ENCODE measurements around the gene FZD8. TPM values are rescaled to one million over a fixed set of nuclear protein-coding genes. Genes with fewer than 3 reads are reported as not detected.
"Not testable (repeated sequence)": the region's sequence is repeated elsewhere in the genome, so short reads cannot be mapped to it uniquely, and the experiment has no call there.

The FZD8 gene
- 10 to 100 TPM; 12.4 to 21.5 (median 19.9) TPM for total RNA-seq

- Histone ChIP-seq H3K4me1 (peaks cover 24% of the 10 kb centered on the region in 2 donors), H3K9me3 (no peaks in the 10 kb centered on the region)
These were observed at the start of gene FZD8 for GRCh38 chr10:35642035-35642792. Gene FZD8 (minus strand): TSS chr10:35642296. CDS start chr10:35641429, 867 bp downstream.

GRCh38 chr10:35691522-35692236 is 49.6 kb upstream of the FZD8 start:
- DNase-seq = no peak
- H3K27ac ChIP-seq = no peak overlapping the region
- H3K9me3 ChIP-seq = no peaks in the 10 kb centered on the region
- 82 to 83% methylated on average over 12 of the region's 12 CpGs for WGBS, 2 donors
- no peak overlapping the region for H3K4me3 ChIP-seq (replicated peaks in 1 of 3)
- no peaks in the 10 kb centered on the region for H3K4me1 ChIP-seq
- TF ChIP-seq, protein P1, sequence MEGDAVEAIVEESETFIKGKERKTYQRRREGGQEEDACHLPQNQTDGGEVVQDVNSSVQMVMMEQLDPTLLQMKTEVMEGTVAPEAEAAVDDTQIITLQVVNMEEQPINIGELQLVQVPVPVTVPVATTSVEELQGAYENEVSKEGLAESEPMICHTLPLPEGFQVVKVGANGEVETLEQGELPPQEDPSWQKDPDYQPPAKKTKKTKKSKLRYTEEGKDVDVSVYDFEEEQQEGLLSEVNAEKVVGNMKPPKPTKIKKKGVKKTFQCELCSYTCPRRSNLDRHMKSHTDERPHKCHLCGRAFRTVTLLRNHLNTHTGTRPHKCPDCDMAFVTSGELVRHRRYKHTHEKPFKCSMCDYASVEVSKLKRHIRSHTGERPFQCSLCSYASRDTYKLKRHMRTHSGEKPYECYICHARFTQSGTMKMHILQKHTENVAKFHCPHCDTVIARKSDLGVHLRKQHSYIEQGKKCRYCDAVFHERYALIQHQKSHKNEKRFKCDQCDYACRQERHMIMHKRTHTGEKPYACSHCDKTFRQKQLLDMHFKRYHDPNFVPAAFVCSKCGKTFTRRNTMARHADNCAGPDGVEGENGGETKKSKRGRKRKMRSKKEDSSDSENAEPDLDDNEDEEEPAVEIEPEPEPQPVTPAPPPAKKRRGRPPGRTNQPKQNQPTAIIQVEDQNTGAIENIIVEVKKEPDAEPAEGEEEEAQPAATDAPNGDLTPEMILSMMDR (IDR thresholded peaks at IDR 0.05) = no peak
- TF ChIP-seq POLR2A (IDR thresholded peaks at IDR 0.05) = no peak
- no peaks in the 10 kb centered on the region for H3K36me3 ChIP-seq
- intact Hi-C loops (cut with DNase I) = no loop called here
- H3K27me3 ChIP-seq = no peaks in the 10 kb centered on the region

More at GRCh38 chr10:35642035-35642792, at the start of gene FZD8:
- 0 to 3% methylated on average over 1 to 7 of the region's 80 CpGs for WGBS, 2 donors
- no peaks in the 10 kb centered on the region for H3K27me3 ChIP-seq
- intact Hi-C loops (cut with DNase I) = no loop called here
- DNase-seq = peak; percentile 95 to 96
- H3K36me3 ChIP-seq = no peaks in the 10 kb centered on the region
- peak; percentile 76 to 99 for TF ChIP-seq POLR2A (IDR thresholded peaks at IDR 0.05)
- TF ChIP-seq, protein P1 (IDR thresholded peaks at IDR 0.05) = peak in 1 of 6 experiments; percentile 16
- H3K27ac ChIP-seq = peak within 1 kb of the TSS; percentile 82 to 96 (median 90)
- H3K4me3 ChIP-seq (replicated peaks in 1 of 3) = peak within 1 kb of the TSS; percentile 79 to 87 (median 84)

GRCh38 chr10:35690534-35690933 is 48.4 kb upstream of the FZD8 start:
- no peak for TF ChIP-seq POLR2A (IDR thresholded peaks at IDR 0.05)
- TF ChIP-seq, protein P1 (IDR thresholded peaks at IDR 0.05) = no peak
- no peak for DNase-seq
- Histone ChIP-seq H3K4me1 (no peaks in the 10 kb centered on the region), H3K27ac (no peak overlapping the region), H3K27me3 (no peaks in the 10 kb centered on the region), H3K9me3 (no peaks in the 10 kb centered on the region), H3K36me3 (no peaks in the 10 kb centered on the region), H3K4me3 (replicated peaks in 1 of 3) (no peak overlapping the region)
- 71 to 72% methylated on average over 5 of the region's 5 CpGs for WGBS, 2 donors
- intact Hi-C loops (cut with DNase I) = no loop called here

GRCh38 chr10:35685858-35686257 is 43.8 kb upstream of the FZD8 start:
- intact Hi-C loops (cut with DNase I); H3K4me3 ChIP-seq (replicated peaks in 1 of 3); H3K36me3 ChIP-seq; DNase-seq; H3K27me3 ChIP-seq; H3K4me1 ChIP-seq; H3K27ac ChIP-seq; H3K9me3 ChIP-seq: not testable (repeated sequence)
- 92 to 96% methylated on average over 4 of the region's 4 CpGs for WGBS, 2 donors

GRCh38 chr10:35685402-35685801 is 43.3 kb upstream of the FZD8 start:
- Histone ChIP-seq H3K4me1 (peaks cover 3 to 4% of the 10 kb centered on the region in 2 donors), H3K36me3 (no peaks in the 10 kb centered on the region), H3K27me3 (no peaks in the 10 kb centered on the region), H3K4me3 (replicated peaks in 1 of 3) (no peak overlapping the region), H3K27ac (no peak overlapping the region), H3K9me3 (no peaks in the 10 kb centered on the region)
- TF ChIP-seq POLR2A (IDR thresholded peaks at IDR 0.05) = no peak
- TF ChIP-seq, protein P1 (IDR thresholded peaks at IDR 0.05) = no peak
- intact Hi-C loops (cut with DNase I) = no loop called here
- WGBS, 2 donors = 96 to 98% methylated on average over 3 of the region's 3 CpGs
- no peak for DNase-seq

All from thyroid gland (tissue), 4 donors.